GM23338 (cell line): ENCODE measurements around the gene CYP2E1. TPM values are rescaled to one million over a fixed set of nuclear protein-coding genes. Genes with fewer than 3 reads are reported as not detected.
"Not testable (repeated sequence)": the region's sequence is repeated elsewhere in the genome, so short reads cannot be mapped to it uniquely, and the experiment has no call there.

ENCODE experiments used
- ATAC-seq: fragments of 200-7000 bp; cut with Tn5 transposase; 3 replicates; pipeline ENCODE4 v1.9.1; 2020
- DNase-seq: peaks from one replicate; pipeline ENCODE4 v3.0.0-alpha.2; 2015; ENCODE audit warnings: low spot score
- H2AFZ ChIP-seq: fragments of 200-600 bp; sonication (generic); 2 replicates; pipeline ENCODE4 v1.8.0; 2016; ENCODE audit warnings: antibody characterized with exemption, mild to moderate bottlenecking, moderate library complexity
- H3F3A ChIP-seq: fragments of 200-600 bp; sonication (generic); replicated peaks from 2 replicates; pipeline ENCODE4 v1.8.0; 2017; ENCODE audit warnings: antibody characterized with exemption, mixed run types, low read depth
- H3K27ac ChIP-seq: fragments of 200-600 bp; sonication (generic); 2 replicates; pipeline ENCODE4 v1.6.1; 2016; ENCODE audit warnings: low read depth
- H3K27me3 ChIP-seq: fragments of 200-600 bp; sonication (generic); 2 replicates; pipeline ENCODE4 v1.8.0; 2016; ENCODE audit warnings: mild to moderate bottlenecking, mixed run types, moderate library complexity; ENCODE audit not compliant: insufficient read depth
- H3K36me3 ChIP-seq: fragments of 200-600 bp; sonication (generic); 2 replicates; pipeline ENCODE4 v1.8.0; 2016; ENCODE audit warnings: mild to moderate bottlenecking; ENCODE audit not compliant: insufficient read depth
- H3K4me1 ChIP-seq: fragments of 200-600 bp; sonication (generic); 2 replicates; pipeline ENCODE4 v1.8.0; 2016; ENCODE audit warnings: mild to moderate bottlenecking, moderate library complexity; ENCODE audit not compliant: insufficient read depth
- H3K4me2 ChIP-seq: fragments of 200-600 bp; sonication (generic); 2 replicates; pipeline ENCODE4 v1.7.1; 2017; ENCODE audit warnings: mixed run types
- H3K4me3 ChIP-seq: fragments of 200-600 bp; sonication (generic); 2 replicates; pipeline ENCODE4 v1.6.1; 2016; ENCODE audit warnings: mixed run types
- H3K79me2 ChIP-seq: fragments of 200-600 bp; sonication (generic); replicated peaks from 2 replicates; pipeline ENCODE4 v1.8.0; 2017; ENCODE audit warnings: mild to moderate bottlenecking; ENCODE audit not compliant: insufficient read depth
- H3K9me2 ChIP-seq: fragments of 200-600 bp; sonication (generic); 2 replicates; pipeline ENCODE4 v1.8.0; 2017; ENCODE audit not compliant: insufficient read depth
- H4K20me1 ChIP-seq: fragments of 200-600 bp; sonication (generic); replicated peaks from 2 replicates; pipeline ENCODE4 v1.8.0; 2017; ENCODE audit warnings: mild to moderate bottlenecking; ENCODE audit not compliant: insufficient read depth
- H3K27ac Mint-ChIP-seq: 2 replicates; pipeline ENCODE4 v1.8.0; 2020; ENCODE audit warnings: inconsistent platforms, mild to moderate bottlenecking, moderate library complexity, mixed read lengths
- H3K27me3 Mint-ChIP-seq: 3 replicates; pipeline ENCODE4 v1.8.0; 2022; ENCODE audit warnings: low read depth, mild to moderate bottlenecking, moderate library complexity, mixed read lengths, inconsistent platforms; ENCODE audit not compliant: insufficient read depth, poor library complexity
- H3K36me3 Mint-ChIP-seq: 3 replicates; pipeline ENCODE4 v1.8.0; 2021; ENCODE audit warnings: low read depth, mild to moderate bottlenecking, inconsistent platforms, moderate library complexity, mixed read lengths
- H3K4me1 Mint-ChIP-seq: 3 replicates; pipeline ENCODE4 v1.8.0; 2020; ENCODE audit warnings: mild to moderate bottlenecking, inconsistent platforms, mixed read lengths
- H3K4me3 Mint-ChIP-seq: 3 replicates; pipeline ENCODE4 v1.8.0; 2021; ENCODE audit warnings: moderate library complexity, mild to moderate bottlenecking, inconsistent platforms, mixed read lengths
- H3K9me3 Mint-ChIP-seq: 3 replicates; pipeline ENCODE4 v1.8.0; 2020; ENCODE audit warnings: moderate library complexity, mild to moderate bottlenecking, inconsistent platforms, mixed read lengths
- CREB1 ChIP-seq: fragments of 250-450 bp; sonication (Bioruptor Pico); IDR thresholded peaks from 2 replicates; pipeline ENCODE4 v1.5.0; 2020; ENCODE audit warnings: low read depth, mild to moderate bottlenecking, moderate library complexity
- CTCF ChIP-seq, 2 experiments: fragments of 200-600 bp in 1 of 2; sonication (generic) in 1 of 2; conservative IDR thresholded peaks; 2 replicates each; pipeline versions ENCODE4 v1.5.1 to v1.6.1; 2016 to 2017; ENCODE audit warnings: antibody characterized with exemption in 2 of 2, low read depth in 2 of 2, mild to moderate bottlenecking in 2 of 2, moderate library complexity in 1 of 2
- ETS1 ChIP-seq: IDR thresholded peaks from 2 replicates; pipeline ENCODE4 v1.6.1; 2016; ENCODE audit warnings: antibody characterized with exemption
- EZH2 ChIP-seq: fragments of 200-600 bp; sonication (generic); IDR thresholded peaks from one replicate; pipeline ENCODE4 v1.8.0; 2017; ENCODE audit warnings: antibody characterized with exemption, mild to moderate bottlenecking, low read depth; ENCODE audit not compliant: unreplicated experiment
- EZH2phosphoT487 ChIP-seq: fragments of 200-600 bp; sonication (generic); IDR thresholded peaks from one replicate; pipeline ENCODE4 v1.8.1; 2018; ENCODE audit warnings: antibody characterized with exemption; ENCODE audit not compliant: unreplicated experiment
- POLR2AphosphoS5 ChIP-seq: IDR thresholded peaks from 2 replicates; pipeline ENCODE4 v1.6.1; 2016; ENCODE audit warnings: antibody characterized with exemption, low read depth
- REST ChIP-seq: IDR thresholded peaks from one replicate; pipeline ENCODE4 v1.6.1; 2018; ENCODE audit warnings: antibody characterized with exemption; ENCODE audit not compliant: unreplicated experiment
- STAT1 ChIP-seq: IDR thresholded peaks from one replicate; pipeline ENCODE4 v1.6.1; 2016; ENCODE audit warnings: antibody characterized with exemption; ENCODE audit not compliant: unreplicated experiment
- ZNF331 ChIP-seq: fragments of 250-450 bp; sonication (Bioruptor Pico); IDR thresholded peaks from 2 replicates; pipeline ENCODE4 v1.5.0; 2020; ENCODE audit warnings: low read depth, mild to moderate bottlenecking, moderate library complexity
- polyA plus RNA-seq: library from polyadenylated mRNA; unstranded; fragments of >200 nt; fragmentation: Nextera tagmentation; extraction: Ambion mirVana; gene quantifications from 2 replicates; pipeline ENCODE4 v1.2.1, GENCODE V29; 2016
- total RNA-seq: library from RNA; depleted of rRNA; stranded (reverse); fragments of >200 nt; shearing (Covaris generic); gene quantifications from 2 replicates; pipeline ENCODE4 v1.2.3, GENCODE V29; 2014

The CYP2E1 gene
- total and polyA plus RNA-seq, 2 experiments from 2014 or later: 0.97 to 2.2 TPM

GRCh38 chr10:133516057-133516456, 11.1 kb upstream of the CYP2E1 start (continued):
- no peak for TF ChIP-seq ETS1
- no peak for TF ChIP-seq REST
- TF ChIP-seq STAT1: no peak

GRCh38 chr10:133518517-133518916, 8.6 kb upstream of the CYP2E1 start:
- H3K4me2 ChIP-seq, DNase-seq, H3K36me3 Mint-ChIP-seq, H3F3A ChIP-seq, ATAC-seq, H3K4me1 Mint-ChIP-seq, H2AFZ ChIP-seq, H3K27ac Mint-ChIP-seq, H3K9me2 ChIP-seq, H3K79me2 ChIP-seq, H3K27ac ChIP-seq, H3K4me3 Mint-ChIP-seq, H3K36me3 ChIP-seq, H3K4me3 ChIP-seq, H3K4me1 ChIP-seq, H4K20me1 ChIP-seq: not testable (repeated sequence)
- Mint-ChIP-seq H3K27me3 (peaks cover 20% of the 10 kb centered on the region), H3K9me3 (peaks cover 52% of the 10 kb centered on the region)
- H3K27me3 ChIP-seq: peaks cover 42% of the 10 kb centered on the region

- peaks cover 59% of the 10 kb centered on the region for H3K27me3 ChIP-seq
- no peaks in the 10 kb centered on the region for H3K4me1 Mint-ChIP-seq
- no peak overlapping the region for H3K27ac Mint-ChIP-seq
- peaks cover 53% of the 10 kb centered on the region for H3K9me3 Mint-ChIP-seq
- peak overlapping the region; percentile 75 for H3K4me2 ChIP-seq
- no peaks in the 10 kb centered on the region for H3K9me2 ChIP-seq
- H3K4me3 Mint-ChIP-seq: peak overlapping the region; percentile 50; the same call in 2 of the 3 replicates
- DNase-seq (peak; percentile 80), ATAC-seq (peak; percentile 100)
- H4K20me1 ChIP-seq: no peaks in the 10 kb centered on the region
- H3K36me3 ChIP-seq: peaks cover 7% of the 10 kb centered on the region; the same call in 1 of the 2 replicates
- H3K4me1 ChIP-seq: no peaks in the 10 kb centered on the region
- H3K36me3 Mint-ChIP-seq: no peaks in the 10 kb centered on the region
- H3K27ac ChIP-seq: no peak overlapping the region
- no peaks in the 10 kb centered on the region for H3K79me2 ChIP-seq
- H3K27me3 Mint-ChIP-seq: peaks cover 22% of the 10 kb centered on the region
- H2AFZ ChIP-seq: peak overlapping the region; percentile 99
- H3F3A ChIP-seq: no peaks in the 10 kb centered on the region
- H3K4me3 ChIP-seq: peak overlapping the region; percentile 50; the same call in 1 of the 2 replicates
- TF ChIP-seq ZNF331 (CRISPR knock-in tag): no peak
- no peak for TF ChIP-seq CREB1 (CRISPR knock-in tag)
- TF ChIP-seq REST: no peak
- no peak for TF ChIP-seq EZH2
- TF ChIP-seq CTCF (conservative IDR thresholded peaks at IDR 0.05; ENCODE audit: low read depth in 2 of 2): peak; percentile 70 to 77
- no peak for TF ChIP-seq STAT1
- no peak for TF ChIP-seq ETS1
- peak; percentile 35; the same call in 1 of the 2 replicates for TF ChIP-seq POLR2AphosphoS5
- no peak for TF ChIP-seq EZH2phosphoT487
Observed at GRCh38 chr10:133520193-133520738, 6.9 kb upstream of the CYP2E1 start.
